ENCODE measurements around the gene GRWD1. TPM values are rescaled to one million over a fixed set of nuclear protein-coding genes. Genes with fewer than 3 reads are reported as not detected.

The GRWD1 gene
- total and polyA plus RNA-seq, 2 of the 8 experiments (the other 6 are each of a cell fraction or from before 2014, with no cell fraction given), result 36.9 to 61.9 TPM

DNA sequence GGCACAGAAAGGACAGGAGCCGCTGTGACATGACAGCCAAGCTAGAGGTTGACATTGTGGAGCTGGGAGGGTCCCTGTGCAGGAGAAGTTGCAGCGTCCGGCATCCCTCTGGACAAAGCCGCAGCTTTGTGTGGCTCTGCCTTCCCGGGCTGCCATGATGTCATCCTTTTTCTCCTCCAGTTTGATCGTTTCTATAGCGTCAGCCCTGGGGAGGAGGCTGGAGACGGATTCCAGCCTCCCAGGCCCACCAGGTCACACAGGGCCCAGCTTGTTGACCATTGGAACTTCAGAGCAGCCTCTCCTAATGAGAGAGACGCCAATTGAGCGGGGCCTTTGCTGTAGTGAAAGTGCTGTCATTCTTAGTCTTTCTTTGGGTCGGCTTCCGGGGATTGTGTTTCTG is 5.8 kb downstream of the GRWD1 start (continued):
- TF ChIP-seq, protein P1, sequence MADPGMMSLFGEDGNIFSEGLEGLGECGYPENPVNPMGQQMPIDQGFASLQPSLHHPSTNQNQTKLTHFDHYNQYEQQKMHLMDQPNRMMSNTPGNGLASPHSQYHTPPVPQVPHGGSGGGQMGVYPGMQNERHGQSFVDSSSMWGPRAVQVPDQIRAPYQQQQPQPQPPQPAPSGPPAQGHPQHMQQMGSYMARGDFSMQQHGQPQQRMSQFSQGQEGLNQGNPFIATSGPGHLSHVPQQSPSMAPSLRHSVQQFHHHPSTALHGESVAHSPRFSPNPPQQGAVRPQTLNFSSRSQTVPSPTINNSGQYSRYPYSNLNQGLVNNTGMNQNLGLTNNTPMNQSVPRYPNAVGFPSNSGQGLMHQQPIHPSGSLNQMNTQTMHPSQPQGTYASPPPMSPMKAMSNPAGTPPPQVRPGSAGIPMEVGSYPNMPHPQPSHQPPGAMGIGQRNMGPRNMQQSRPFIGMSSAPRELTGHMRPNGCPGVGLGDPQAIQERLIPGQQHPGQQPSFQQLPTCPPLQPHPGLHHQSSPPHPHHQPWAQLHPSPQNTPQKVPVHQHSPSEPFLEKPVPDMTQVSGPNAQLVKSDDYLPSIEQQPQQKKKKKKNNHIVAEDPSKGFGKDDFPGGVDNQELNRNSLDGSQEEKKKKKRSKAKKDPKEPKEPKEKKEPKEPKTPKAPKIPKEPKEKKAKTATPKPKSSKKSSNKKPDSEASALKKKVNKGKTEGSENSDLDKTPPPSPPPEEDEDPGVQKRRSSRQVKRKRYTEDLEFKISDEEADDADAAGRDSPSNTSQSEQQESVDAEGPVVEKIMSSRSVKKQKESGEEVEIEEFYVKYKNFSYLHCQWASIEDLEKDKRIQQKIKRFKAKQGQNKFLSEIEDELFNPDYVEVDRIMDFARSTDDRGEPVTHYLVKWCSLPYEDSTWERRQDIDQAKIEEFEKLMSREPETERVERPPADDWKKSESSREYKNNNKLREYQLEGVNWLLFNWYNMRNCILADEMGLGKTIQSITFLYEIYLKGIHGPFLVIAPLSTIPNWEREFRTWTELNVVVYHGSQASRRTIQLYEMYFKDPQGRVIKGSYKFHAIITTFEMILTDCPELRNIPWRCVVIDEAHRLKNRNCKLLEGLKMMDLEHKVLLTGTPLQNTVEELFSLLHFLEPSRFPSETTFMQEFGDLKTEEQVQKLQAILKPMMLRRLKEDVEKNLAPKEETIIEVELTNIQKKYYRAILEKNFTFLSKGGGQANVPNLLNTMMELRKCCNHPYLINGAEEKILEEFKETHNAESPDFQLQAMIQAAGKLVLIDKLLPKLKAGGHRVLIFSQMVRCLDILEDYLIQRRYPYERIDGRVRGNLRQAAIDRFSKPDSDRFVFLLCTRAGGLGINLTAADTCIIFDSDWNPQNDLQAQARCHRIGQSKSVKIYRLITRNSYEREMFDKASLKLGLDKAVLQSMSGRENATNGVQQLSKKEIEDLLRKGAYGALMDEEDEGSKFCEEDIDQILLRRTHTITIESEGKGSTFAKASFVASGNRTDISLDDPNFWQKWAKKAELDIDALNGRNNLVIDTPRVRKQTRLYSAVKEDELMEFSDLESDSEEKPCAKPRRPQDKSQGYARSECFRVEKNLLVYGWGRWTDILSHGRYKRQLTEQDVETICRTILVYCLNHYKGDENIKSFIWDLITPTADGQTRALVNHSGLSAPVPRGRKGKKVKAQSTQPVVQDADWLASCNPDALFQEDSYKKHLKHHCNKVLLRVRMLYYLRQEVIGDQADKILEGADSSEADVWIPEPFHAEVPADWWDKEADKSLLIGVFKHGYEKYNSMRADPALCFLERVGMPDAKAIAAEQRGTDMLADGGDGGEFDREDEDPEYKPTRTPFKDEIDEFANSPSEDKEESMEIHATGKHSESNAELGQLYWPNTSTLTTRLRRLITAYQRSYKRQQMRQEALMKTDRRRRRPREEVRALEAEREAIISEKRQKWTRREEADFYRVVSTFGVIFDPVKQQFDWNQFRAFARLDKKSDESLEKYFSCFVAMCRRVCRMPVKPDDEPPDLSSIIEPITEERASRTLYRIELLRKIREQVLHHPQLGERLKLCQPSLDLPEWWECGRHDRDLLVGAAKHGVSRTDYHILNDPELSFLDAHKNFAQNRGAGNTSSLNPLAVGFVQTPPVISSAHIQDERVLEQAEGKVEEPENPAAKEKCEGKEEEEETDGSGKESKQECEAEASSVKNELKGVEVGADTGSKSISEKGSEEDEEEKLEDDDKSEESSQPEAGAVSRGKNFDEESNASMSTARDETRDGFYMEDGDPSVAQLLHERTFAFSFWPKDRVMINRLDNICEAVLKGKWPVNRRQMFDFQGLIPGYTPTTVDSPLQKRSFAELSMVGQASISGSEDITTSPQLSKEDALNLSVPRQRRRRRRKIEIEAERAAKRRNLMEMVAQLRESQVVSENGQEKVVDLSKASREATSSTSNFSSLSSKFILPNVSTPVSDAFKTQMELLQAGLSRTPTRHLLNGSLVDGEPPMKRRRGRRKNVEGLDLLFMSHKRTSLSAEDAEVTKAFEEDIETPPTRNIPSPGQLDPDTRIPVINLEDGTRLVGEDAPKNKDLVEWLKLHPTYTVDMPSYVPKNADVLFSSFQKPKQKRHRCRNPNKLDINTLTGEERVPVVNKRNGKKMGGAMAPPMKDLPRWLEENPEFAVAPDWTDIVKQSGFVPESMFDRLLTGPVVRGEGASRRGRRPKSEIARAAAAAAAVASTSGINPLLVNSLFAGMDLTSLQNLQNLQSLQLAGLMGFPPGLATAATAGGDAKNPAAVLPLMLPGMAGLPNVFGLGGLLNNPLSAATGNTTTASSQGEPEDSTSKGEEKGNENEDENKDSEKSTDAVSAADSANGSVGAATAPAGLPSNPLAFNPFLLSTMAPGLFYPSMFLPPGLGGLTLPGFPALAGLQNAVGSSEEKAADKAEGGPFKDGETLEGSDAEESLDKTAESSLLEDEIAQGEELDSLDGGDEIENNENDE (IDR thresholded peaks at IDR 0.05; ENCODE audit: insufficient replicate concordance, low read length), result no peak
